Endothelial cell of umbilical vein (primary cell): ENCODE measurements around the gene RPEL1. TPM values are rescaled to one million over a fixed set of nuclear protein-coding genes. Genes with fewer than 3 reads are reported as not detected.

Source experiments
- BruUV-seq: library from RNA; stranded (reverse); fragments of 400-500 nt; replicated peaks from 2 replicates; lab custom pipeline; 2021; lab: Mats Ljungman, UMichigan
- CTCF ChIA-PET: fragments of 300-600, 350-600 bp; sonication (Branson Sonifier 250); formaldehyde crosslinking; loops from one replicate; lab custom pipeline; 2021; ENCODE audit warnings: antibody characterized with exemption, inconsistent platforms; lab: Charles Lee
- POLR2A ChIA-PET: fragments of 300-600, 350-600 bp; sonication (Branson Sonifier 250); formaldehyde crosslinking; loops from one replicate; lab custom pipeline; 2021; ENCODE audit warnings: antibody characterized with exemption, inconsistent platforms; lab: Charles Lee
- DNase-seq: peaks from one replicate; pipeline ENCODE4 v3.0.0-alpha.2; 2011; ENCODE audit warnings: low read depth, low spot score
- FAIRE-seq: peaks from 2 replicates; lab custom pipeline; 2011; peaks lifted over from hg19 to GRCh38; lab: Jason Lieb, UNC
- H2AFZ ChIP-seq: 2 replicates; pipeline ENCODE4 v1.6.0; 2012; ENCODE audit warnings: low read depth, low read length, control low read depth, inconsistent platforms
- H3K27ac ChIP-seq: 2 replicates; pipeline ENCODE4 v1.5.1; 2011; ENCODE audit warnings: low read depth, mild to moderate bottlenecking, control low read depth, low read length, moderate library complexity; ENCODE audit not compliant: insufficient read depth
- H3K27me3 ChIP-seq, 2 experiments: 2 replicates each; pipeline versions ENCODE4 v1.6.0 to v1.6.1; 2011; ENCODE audit warnings: low read length in 2 of 2, mixed read lengths in 1 of 2; ENCODE audit not compliant: control insufficient read depth in 2 of 2, insufficient read depth in 2 of 2
- H3K36me3 ChIP-seq, 2 experiments: 2 replicates in 1 of 2; 3 replicates in 1 of 2; pipeline ENCODE4 v1.5.1; 2011; ENCODE audit warnings: low read length in 2 of 2, mild to moderate bottlenecking in 1 of 2, moderate library complexity in 1 of 2; ENCODE audit not compliant: control insufficient read depth in 2 of 2, insufficient read depth in 2 of 2; ENCODE audit errors: extremely low read depth in 1 of 2
- H3K4me1 ChIP-seq: 3 replicates; pipeline ENCODE4 v1.5.1; 2011; ENCODE audit warnings: mild to moderate bottlenecking, low read length; ENCODE audit not compliant: control insufficient read depth, insufficient read depth; ENCODE audit errors: extremely low read depth
- H3K4me2 ChIP-seq: 2 replicates; pipeline ENCODE4 v1.6.1; 2011; ENCODE audit warnings: low read length, control low read depth, mixed read lengths; ENCODE audit not compliant: insufficient read depth
- H3K4me3 ChIP-seq, 3 experiments: fragments of 200-600 bp in 1 of 3; sonication (generic), shearing (Covaris generic) in 1 of 3; replicated peaks in 1 of 3; 2 replicates each; pipeline ENCODE4 v1.5.1; 2011 to 2016; ENCODE audit warnings: control low read depth in 3 of 3, low read length in 3 of 3, mild to moderate bottlenecking in 2 of 3, inconsistent platforms in 1 of 3, low read depth in 1 of 3, moderate library complexity in 1 of 3; ENCODE audit not compliant: insufficient read depth in 1 of 3
- H3K79me2 ChIP-seq: 2 replicates; pipeline ENCODE4 v1.6.0; 2012; ENCODE audit warnings: low read length, inconsistent platforms; ENCODE audit not compliant: control insufficient read depth, insufficient read depth
- H3K9ac ChIP-seq: replicated peaks from 2 replicates; pipeline ENCODE3; 2011; ENCODE audit warnings: low read length, control low read depth; ENCODE audit not compliant: insufficient read depth; ENCODE audit errors: extremely low read depth
- H3K9me1 ChIP-seq: replicated peaks from 3 replicates; pipeline ENCODE4 v1.6.0; 2011; ENCODE audit warnings: mild to moderate bottlenecking, low read length; ENCODE audit not compliant: control insufficient read depth, insufficient read depth; ENCODE audit errors: extremely low read depth
- H3K9me3 ChIP-seq: replicated peaks from 2 replicates; pipeline ENCODE4 v1.5.1; 2012; ENCODE audit warnings: low read length, inconsistent platforms; ENCODE audit not compliant: control insufficient read depth, insufficient read depth
- H4K20me1 ChIP-seq: replicated peaks from 2 replicates; pipeline ENCODE3; 2011; ENCODE audit warnings: mild to moderate bottlenecking, low read length; ENCODE audit not compliant: control insufficient read depth, insufficient read depth; ENCODE audit errors: extremely low read depth
- FOS ChIP-seq: IDR thresholded peaks from 2 replicates; pipeline ENCODE4 v1.6.1; 2011; ENCODE audit warnings: mild to moderate bottlenecking, low read length, moderate library complexity, borderline replicate concordance; ENCODE audit not compliant: insufficient read depth
- JUN ChIP-seq: IDR thresholded peaks from 2 replicates; pipeline ENCODE4 v1.6.1; 2011; ENCODE audit warnings: borderline replicate concordance, low read depth; ENCODE audit not compliant: insufficient read length, insufficient read depth
- MYC ChIP-seq: IDR thresholded peaks from one replicate; pipeline ENCODE4 v1.6.1; 2011; ENCODE audit warnings: mild to moderate bottlenecking, low read depth, low read length
- POLR2A ChIP-seq: IDR thresholded peaks from 2 replicates; pipeline ENCODE4 v1.6.1; 2012; ENCODE audit warnings: low read depth, mild to moderate bottlenecking, control low read depth, low read length
- POLR2AphosphoS5 ChIP-seq: IDR thresholded peaks from 2 replicates; pipeline ENCODE4 v1.6.1; 2012; ENCODE audit warnings: low read depth, mild to moderate bottlenecking, control low read depth, low read length, moderate library complexity; ENCODE audit not compliant: insufficient read depth
- dilution Hi-C: fragments of 300-500 bp; cut with MboI; formaldehyde crosslinking; loops from one replicate; pipeline ENCODE4 v1.15.0; 2019; ENCODE audit warnings: low sequenced_read_pairs; ENCODE audit not compliant: extremely low pct_ligation_motif_present
- intact Hi-C: fragments of 100-400 bp; cut with micrococcal nuclease; formaldehyde crosslinking; loops from one replicate; pipeline ENCODE4 v1.10.0; 2022
- polyA plus RNA-seq, 4 experiments: library from polyadenylated mRNA; depleted of rRNA in 3 of 4; stranded (reverse) in 3 of 4; unstranded in 1 of 4; fragments of >200 nt; gene quantifications; 2 replicates each; pipeline versions ENCODE4 v1.2.1 to v1.2.3, GENCODE V29; 2011 to 2012; ENCODE audit warnings: missing spikeins in 1 of 4
- total RNA-seq: library from RNA; stranded (reverse); gene quantifications from 2 replicates; pipeline ENCODE4 v1.2.3, GENCODE V29; 2021
- TF ChIP-seq, protein P1 (sequence below), 2 donors: IDR thresholded peaks; 1 replicate in 1 of 2; 2 replicates in 1 of 2; pipeline ENCODE4 v1.5.1; 2011; ENCODE audit warnings: low read length in 2 of 2, mild to moderate bottlenecking in 2 of 2, moderate library complexity in 2 of 2, control low read depth in 1 of 2, inconsistent platforms in 1 of 2, low read depth in 1 of 2; ENCODE audit not compliant: insufficient read depth in 1 of 2; ENCODE audit errors: extremely low read depth in 1 of 2

RPEL1 gene
- total and polyA plus RNA-seq, 2 donors (not counting 3 experiments of a cell fraction or from before 2014, with no cell fraction given): 0.04 TPM; not detected in 1

DNA sequence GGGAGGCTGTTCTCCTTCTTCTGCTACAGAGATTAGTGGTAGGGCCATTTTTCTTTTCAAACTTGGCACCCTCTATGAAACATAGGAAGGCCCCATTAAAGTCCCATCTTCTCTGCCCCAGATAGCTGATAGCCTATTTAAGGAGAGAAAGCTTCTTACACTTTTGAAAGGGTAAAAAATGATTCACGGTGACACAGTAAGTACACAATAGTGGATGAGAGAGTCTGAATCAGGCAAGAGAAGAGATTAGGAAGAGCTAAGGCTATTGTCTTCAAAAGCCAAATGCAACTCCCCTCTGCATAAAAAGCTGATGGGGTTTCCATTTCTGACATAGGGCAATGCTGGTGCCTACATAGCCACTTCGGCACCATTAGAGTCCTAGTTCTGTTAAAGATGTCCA is 34.8 kb downstream of the RPEL1 start:
- Histone ChIP-seq H3K27ac (no peak overlapping the region), H2AFZ (no peak overlapping the region), H3K4me1 (peaks cover 2% of the 10 kb centered on the region), H3K4me3 (no peak overlapping the region), H3K9me3 (no peaks in the 10 kb centered on the region), H3K4me2 (no peak overlapping the region), H3K79me2 (no peaks in the 10 kb centered on the region), H4K20me1 (no peaks in the 10 kb centered on the region), H3K9ac (no peak overlapping the region), H3K9me1 (no peaks in the 10 kb centered on the region), H3K27me3 (peaks cover 36 to 47% of the 10 kb centered on the region in 2 experiments), H3K36me3 (no peaks in the 10 kb centered on the region)
- intact Hi-C loops: no loop called here
- no peak for DNase-seq
- FAIRE-seq: no peak
- ChIA-PET CTCF (no interaction called here), POLR2A (no interaction called here)
- TF ChIP-seq, protein P1, sequence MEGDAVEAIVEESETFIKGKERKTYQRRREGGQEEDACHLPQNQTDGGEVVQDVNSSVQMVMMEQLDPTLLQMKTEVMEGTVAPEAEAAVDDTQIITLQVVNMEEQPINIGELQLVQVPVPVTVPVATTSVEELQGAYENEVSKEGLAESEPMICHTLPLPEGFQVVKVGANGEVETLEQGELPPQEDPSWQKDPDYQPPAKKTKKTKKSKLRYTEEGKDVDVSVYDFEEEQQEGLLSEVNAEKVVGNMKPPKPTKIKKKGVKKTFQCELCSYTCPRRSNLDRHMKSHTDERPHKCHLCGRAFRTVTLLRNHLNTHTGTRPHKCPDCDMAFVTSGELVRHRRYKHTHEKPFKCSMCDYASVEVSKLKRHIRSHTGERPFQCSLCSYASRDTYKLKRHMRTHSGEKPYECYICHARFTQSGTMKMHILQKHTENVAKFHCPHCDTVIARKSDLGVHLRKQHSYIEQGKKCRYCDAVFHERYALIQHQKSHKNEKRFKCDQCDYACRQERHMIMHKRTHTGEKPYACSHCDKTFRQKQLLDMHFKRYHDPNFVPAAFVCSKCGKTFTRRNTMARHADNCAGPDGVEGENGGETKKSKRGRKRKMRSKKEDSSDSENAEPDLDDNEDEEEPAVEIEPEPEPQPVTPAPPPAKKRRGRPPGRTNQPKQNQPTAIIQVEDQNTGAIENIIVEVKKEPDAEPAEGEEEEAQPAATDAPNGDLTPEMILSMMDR (IDR thresholded peaks at IDR 0.05; ENCODE audit: extremely low read depth in 1 of 2, insufficient read depth in 1 of 2, low read depth in 1 of 2, low read length in 2 of 2): no peak
- TF ChIP-seq POLR2A (no peak), POLR2AphosphoS5 (no peak), JUN (no peak)
- dilution Hi-C loops: no loop called here
- no TSS peak for BruUV-seq

DNA sequence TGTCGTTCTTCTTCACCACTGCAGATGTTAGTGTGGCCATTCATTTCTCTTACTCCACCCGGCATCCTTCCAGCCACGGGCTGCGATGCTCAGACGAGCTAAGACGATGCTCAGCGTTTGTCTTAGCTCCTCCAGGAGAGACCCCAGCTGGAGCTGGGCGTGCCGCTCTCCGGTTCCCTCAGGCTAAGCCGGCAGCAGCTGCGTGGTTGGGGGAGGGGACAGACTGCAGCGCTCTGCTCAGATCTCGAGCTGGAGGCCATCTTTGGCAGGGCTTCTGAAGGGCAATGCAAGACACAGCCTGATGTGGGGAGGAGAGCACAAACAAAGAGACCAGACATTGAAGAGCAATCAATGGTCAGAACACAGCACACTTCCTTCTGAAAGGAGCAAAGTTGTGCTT is 36.1 kb downstream of the RPEL1 start:
- Histone ChIP-seq H3K4me1 (peaks cover 2% of the 10 kb centered on the region), H3K27ac (no peak overlapping the region), H2AFZ (no peak overlapping the region), H3K27me3 (peaks cover 30 to 39% of the 10 kb centered on the region in 2 experiments), H3K9ac (no peak overlapping the region), H3K9me3 (no peaks in the 10 kb centered on the region), H4K20me1 (no peaks in the 10 kb centered on the region), H3K36me3 (no peaks in the 10 kb centered on the region), H3K4me2 (no peak overlapping the region), H3K9me1 (no peaks in the 10 kb centered on the region), H3K79me2 (no peaks in the 10 kb centered on the region), H3K4me3 (no peak overlapping the region)
- CTCF ChIA-PET: no interaction called here
- no peak for DNase-seq
- TF ChIP-seq FOS: no peak
- TF ChIP-seq MYC: no peak
- TF ChIP-seq POLR2A: no peak
- FAIRE-seq: no peak
- intact Hi-C loops (no loop called here), dilution Hi-C loops (no loop called here)
- POLR2A ChIA-PET: no interaction called here
- no TSS peak for BruUV-seq
